K562 (cell line): ENCODE results near the gene ADCY9. TPM values are rescaled to one million over a fixed set of nuclear protein-coding genes. Genes with fewer than 3 reads are reported as not detected.

Source experiments
- ATAC-seq: fragments of 200-7000 bp; cut with Tn5 transposase; 3 replicates; pipeline ENCODE4 v1.9.1; 2020; ENCODE audit warnings: moderate library complexity
- BruUV-seq: library from RNA; stranded (reverse); fragments of 400-500 nt; replicated peaks from 2 replicates; lab custom pipeline; 2021; lab: Mats Ljungman, UMichigan
- CTCF ChIA-PET: fragments of 300-600 bp; formaldehyde crosslinking; extraction: SDS; loops from one replicate; lab custom pipeline; 2021; ENCODE audit warnings: low intra/inter-chr PET ratio; lab: Yijun Ruan, JAX
- POLR2A ChIA-PET: fragments of 300-600, 350-650 bp; sonication (Branson Sonifier 250); formaldehyde crosslinking; extraction: SDS; loops from one replicate; lab custom pipeline; 2021; ENCODE audit warnings: antibody characterized with exemption, inconsistent platforms; lab: Yijun Ruan, JAX
- DNase-seq, 4 experiments: peaks; one replicate each; pipeline versions ENCODE4 v3.0.0 to v3.0.0-alpha.2; 2011 to 2018; ENCODE audit warnings: low spot score in 3 of 4, mixed read lengths in 3 of 4; ENCODE audit errors: extremely low read depth in 1 of 4
- FAIRE-seq: peaks from 2 replicates; lab custom pipeline; 2011; peaks lifted over from hg19 to GRCh38; lab: Jason Lieb, UNC
- H2AFZ ChIP-seq: 2 replicates; pipeline ENCODE4 v1.6.0; 2011; ENCODE audit warnings: low read depth, low read length, control low read depth, inconsistent platforms
- H3K27ac ChIP-seq: fragments of 200-600 bp; 3 replicates; pipeline ENCODE4 v1.8.0; 2011; ENCODE audit warnings: low read depth, mild to moderate bottlenecking, control low read depth, inconsistent platforms, low read length, moderate library complexity, mixed read lengths; ENCODE audit errors: extremely low read depth
- H3K27me3 ChIP-seq, 2 experiments: fragments of 300-600 bp in 1 of 2; 2 replicates in 1 of 2; 3 replicates in 1 of 2; pipeline versions ENCODE4 v1.6.0 to v1.8.0; 2011; ENCODE audit warnings: inconsistent platforms in 2 of 2, low read length in 2 of 2, mild to moderate bottlenecking in 1 of 2, mixed read lengths in 1 of 2, moderate library complexity in 1 of 2; ENCODE audit not compliant: control insufficient read depth in 2 of 2, insufficient read depth in 2 of 2
- H3K36me3 ChIP-seq: fragments of 300-600 bp; 3 replicates; pipeline ENCODE4 v1.8.0; 2011; ENCODE audit warnings: mild to moderate bottlenecking, low read length, inconsistent platforms; ENCODE audit not compliant: control insufficient read depth, insufficient read depth
- H3K4me1 ChIP-seq, 2 experiments: fragments of 200-600 bp in 1 of 2; replicated peaks in 1 of 2; 2 replicates in 1 of 2; 3 replicates in 1 of 2; pipeline versions ENCODE4 v1.5.1 to v1.8.0; 2011; ENCODE audit warnings: inconsistent platforms in 2 of 2, low read length in 2 of 2, mild to moderate bottlenecking in 1 of 2, mixed read lengths in 1 of 2, moderate library complexity in 1 of 2; ENCODE audit not compliant: control insufficient read depth in 2 of 2, insufficient read depth in 2 of 2
- H3K4me2 ChIP-seq: 2 replicates; pipeline ENCODE4 v1.6.1; 2011; ENCODE audit warnings: low read length, control low read depth, inconsistent platforms, mixed read lengths; ENCODE audit not compliant: insufficient read depth
- H3K4me3 ChIP-seq: fragments of 200-600 bp; sonication (generic), shearing (Covaris generic); 2 replicates; pipeline ENCODE4 v1.5.1; 2016; ENCODE audit warnings: control low read depth, inconsistent platforms
- H3K79me2 ChIP-seq: fragments of 200-600 bp; 3 replicates; pipeline ENCODE4 v1.8.0; 2011; ENCODE audit warnings: low read length, inconsistent platforms; ENCODE audit not compliant: control insufficient read depth, insufficient read depth
- H3K9ac ChIP-seq, 2 experiments: 2 replicates each; pipeline versions ENCODE4 v1.6.0 to v1.6.1; 2011; ENCODE audit warnings: low read depth in 2 of 2, low read length in 2 of 2, control low read depth in 1 of 2, inconsistent platforms in 1 of 2, mild to moderate bottlenecking in 1 of 2, mixed read lengths in 1 of 2; ENCODE audit not compliant: insufficient read depth in 1 of 2
- H3K9me1 ChIP-seq: one replicate; pipeline ENCODE4 v1.6.0; 2011; ENCODE audit warnings: inconsistent platforms, mild to moderate bottlenecking, low read length, moderate library complexity; ENCODE audit not compliant: control insufficient read depth, insufficient read depth
- H3K9me3 ChIP-seq: replicated peaks from 2 replicates; pipeline ENCODE4 v1.5.1; 2011; ENCODE audit warnings: low read depth, low read length, inconsistent platforms; ENCODE audit not compliant: control insufficient read depth, insufficient read depth
- H4K20me1 ChIP-seq: replicated peaks from 2 replicates; pipeline ENCODE4 v1.6.1; 2011; ENCODE audit warnings: low read length, inconsistent platforms, mixed read lengths; ENCODE audit not compliant: control insufficient read depth, insufficient read depth
- ARNT ChIP-seq, 2 experiments: fragments of 450-650 bp; IDR thresholded peaks; 2 replicates each; pipeline ENCODE4 v1.6.1; 2016; ENCODE audit warnings: mild to moderate bottlenecking in 1 of 2
- JUNB ChIP-seq: fragments of 450-650 bp; formaldehyde crosslinking; conservative IDR thresholded peaks from 2 replicates; pipeline ENCODE4 v1.4.0; 2020; ENCODE audit warnings: mild to moderate bottlenecking
- KLF13 ChIP-seq: fragments of 450-650 bp; IDR thresholded peaks from 2 replicates; pipeline ENCODE4 v1.6.1; 2016; ENCODE audit warnings: missing genetic modification characterization, low read depth, mild to moderate bottlenecking, missing compliant biosample characterization, moderate library complexity, borderline replicate concordance
- KLF16 ChIP-seq: IDR thresholded peaks from 2 replicates; pipeline ENCODE4 v1.6.1; 2016; ENCODE audit warnings: antibody characterized with exemption
- MTA1 ChIP-seq: fragments of 450-650 bp; IDR thresholded peaks from 2 replicates; pipeline ENCODE4 v1.6.1; 2017; ENCODE audit warnings: borderline replicate concordance
- PHF20 ChIP-seq: fragments of 450-650 bp; IDR thresholded peaks from 2 replicates; pipeline ENCODE4 v1.6.1; 2018; ENCODE audit not compliant: partially characterized antibody
- RBM17 ChIP-seq: fragments of 200-400 bp; formaldehyde crosslinking; IDR thresholded peaks from 2 replicates; pipeline ENCODE4 v1.6.1; 2017; ENCODE audit warnings: low read depth, mild to moderate bottlenecking, low read length, borderline replicate concordance
- SREBF1 ChIP-seq: fragments of 150-350 bp; IDR thresholded peaks from 2 replicates; pipeline ENCODE4 v1.6.1; 2014; ENCODE audit warnings: antibody characterized with exemption, low read depth, low read length, borderline replicate concordance
- STAT5A ChIP-seq: IDR thresholded peaks from 2 replicates; pipeline ENCODE4 v1.6.1; 2012; ENCODE audit warnings: low read length, inconsistent platforms, borderline replicate concordance
- ZNF263 ChIP-seq: sonication (generic); formaldehyde crosslinking; IDR thresholded peaks from 2 replicates; pipeline ENCODE4 v1.8.0; 2022; ENCODE audit warnings: mild to moderate bottlenecking, missing genetic modification reagents, borderline replicate concordance
- WGBS: fragments of 100-300 bp; shearing (Covaris generic); methylation state at CpG from one replicate; pipeline ENCODE4 v1.1.6; 2016; ENCODE audit warnings: low coverage, mixed read lengths; ENCODE audit not compliant: insufficient coverage; ENCODE audit errors: missing lambda C conversion rate; 5-methylcytosine and 5-hydroxymethylcytosine counted together
- in situ Hi-C: fragments of 300-500 bp; cut with MboI; formaldehyde crosslinking; loops from 4 replicates; pipeline ENCODE4 v1.15.0; 2018; ENCODE audit warnings: inconsistent platforms, mixed read lengths
- intact Hi-C: fragments of 100-400 bp; cut with micrococcal nuclease; formaldehyde crosslinking; loops from 2 replicates; pipeline ENCODE4 v1.14.2; 2022
- polyA plus RNA-seq, 8 experiments: library from polyadenylated mRNA; depleted of rRNA in 4 of 8; stranded (reverse) in 5 of 8; unstranded in 3 of 8; fragments of >200 nt; fragmentation: Nextera tagmentation in 2 of 8; fragmentation: Illumina TruSeq in 1 of 8; extraction: Ambion mirVana in 2 of 8; extraction: Trizol in 1 of 8; gene quantifications; 2 replicates each; pipeline versions ENCODE4 v1.2.1 to v1.2.3, GENCODE V29; 2011 to 2014; ENCODE audit warnings: inconsistent platforms in 1 of 8, missing spikeins in 1 of 8
- total RNA-seq, 7 experiments: library from RNA; depleted of rRNA in 6 of 7; stranded (reverse); fragments of >200 nt in 6 of 7; fragmentation: Illumina TruSeq in 2 of 7; extraction: Trizol in 2 of 7; gene quantifications; 2 replicates each; pipeline versions ENCODE4 v1.2.1 to v1.2.3, GENCODE V29; 2011 to 2021; ENCODE audit warnings: low replicate concordance in 1 of 7
- TF ChIP-seq, protein P1 (sequence below), 2 experiments: fragments of 450-650 bp in 1 of 2; sonication (generic) in 1 of 2; formaldehyde crosslinking in 1 of 2; IDR thresholded peaks in 1 of 2; conservative IDR thresholded peaks in 1 of 2; 2 replicates each; pipeline versions ENCODE4 v1.6.1 to v1.8.1; 2016 to 2023; ENCODE audit warnings: mild to moderate bottlenecking in 2 of 2, moderate library complexity in 2 of 2, inconsistent platforms in 1 of 2, missing genetic modification reagents in 1 of 2

Gene ADCY9
- total and polyA plus RNA-seq, 9 of the 15 experiments (the other 6 are each of a cell fraction or from before 2014, with no cell fraction given), result 0.03 to 0.29 (median 0.17) TPM

GRCh38 chr16:4089251-4089810 is 26.9 kb downstream of the ADCY9 start:
- no TSS peak for BruUV-seq
- Histone ChIP-seq H3K79me2 (no peaks in the 10 kb centered on the region), H3K9ac (no peak overlapping the region), H3K9me1 (no peaks in the 10 kb centered on the region), H3K4me1 (no peaks in the 10 kb centered on the region), H2AFZ (no peak overlapping the region), H3K36me3 (no peaks in the 10 kb centered on the region), H4K20me1 (no peaks in the 10 kb centered on the region), H3K27ac (no peak overlapping the region), H3K4me3 (no peak overlapping the region), H3K4me2 (no peak overlapping the region), H3K27me3 (peaks cover 40 to 59% of the 10 kb centered on the region in 2 experiments), H3K9me3 (no peaks in the 10 kb centered on the region)
- no peak for DNase-seq
- TF ChIP-seq SREBF1, result no peak
- TF ChIP-seq, protein P1, sequence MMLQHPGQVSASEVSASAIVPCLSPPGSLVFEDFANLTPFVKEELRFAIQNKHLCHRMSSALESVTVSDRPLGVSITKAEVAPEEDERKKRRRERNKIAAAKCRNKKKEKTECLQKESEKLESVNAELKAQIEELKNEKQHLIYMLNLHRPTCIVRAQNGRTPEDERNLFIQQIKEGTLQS (IDR thresholded peaks at IDR 0.05), result no peak
- TF ChIP-seq, protein P1 (CRISPR knock-in tag; conservative IDR thresholded peaks at IDR 0.05), result no peak
- TF ChIP-seq MTA1, result no peak
- no peak for TF ChIP-seq ARNT (IDR thresholded peaks at IDR 0.05)
- no peak for TF ChIP-seq ZNF263 (CRISPR knock-in tag)
- TF ChIP-seq KLF16, result no peak
- no peak for TF ChIP-seq PHF20
- no peak for TF ChIP-seq RBM17
- no peak for TF ChIP-seq JUNB (CRISPR knock-in tag)
- TF ChIP-seq KLF13 (tag), result no peak
- no peak for TF ChIP-seq STAT5A
- intact Hi-C loops (no loop called here), in situ Hi-C loops (no loop called here)
- ChIA-PET POLR2A (interaction anchor here (1.2 kb wide), 1 partner anchor 10 kb away, joined by 3 read pairs; no protein-coding TSS in a partner anchor), CTCF (no interaction called here)
- no peak for FAIRE-seq
- ATAC-seq, result no peak
- WGBS, result 3% methylated on average over 15 of the region's 15 CpGs
